ENCODE results near the gene PIGU.

Gene PIGU

GRCh38 chr20:34527016-34527415 is 149.9 kb downstream of the PIGU start:
- TF ChIP-seq, protein P1, sequence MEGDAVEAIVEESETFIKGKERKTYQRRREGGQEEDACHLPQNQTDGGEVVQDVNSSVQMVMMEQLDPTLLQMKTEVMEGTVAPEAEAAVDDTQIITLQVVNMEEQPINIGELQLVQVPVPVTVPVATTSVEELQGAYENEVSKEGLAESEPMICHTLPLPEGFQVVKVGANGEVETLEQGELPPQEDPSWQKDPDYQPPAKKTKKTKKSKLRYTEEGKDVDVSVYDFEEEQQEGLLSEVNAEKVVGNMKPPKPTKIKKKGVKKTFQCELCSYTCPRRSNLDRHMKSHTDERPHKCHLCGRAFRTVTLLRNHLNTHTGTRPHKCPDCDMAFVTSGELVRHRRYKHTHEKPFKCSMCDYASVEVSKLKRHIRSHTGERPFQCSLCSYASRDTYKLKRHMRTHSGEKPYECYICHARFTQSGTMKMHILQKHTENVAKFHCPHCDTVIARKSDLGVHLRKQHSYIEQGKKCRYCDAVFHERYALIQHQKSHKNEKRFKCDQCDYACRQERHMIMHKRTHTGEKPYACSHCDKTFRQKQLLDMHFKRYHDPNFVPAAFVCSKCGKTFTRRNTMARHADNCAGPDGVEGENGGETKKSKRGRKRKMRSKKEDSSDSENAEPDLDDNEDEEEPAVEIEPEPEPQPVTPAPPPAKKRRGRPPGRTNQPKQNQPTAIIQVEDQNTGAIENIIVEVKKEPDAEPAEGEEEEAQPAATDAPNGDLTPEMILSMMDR (IDR thresholded peaks at IDR 0.05) = no peak
- Mint-ChIP-seq H3K27ac (no peak overlapping the region), H3K27me3 (ENCODE audit: low read depth, poor library complexity) (no peaks in the 10 kb centered on the region), H3K4me1 (peaks cover 34% of the 10 kb centered on the region), H3K4me3 (no peak overlapping the region), H3K36me3 (ENCODE audit: low read depth) (peaks cover 58% of the 10 kb centered on the region), H3K9me3 (no peaks in the 10 kb centered on the region)
- no peak for DNase-seq

DNA sequence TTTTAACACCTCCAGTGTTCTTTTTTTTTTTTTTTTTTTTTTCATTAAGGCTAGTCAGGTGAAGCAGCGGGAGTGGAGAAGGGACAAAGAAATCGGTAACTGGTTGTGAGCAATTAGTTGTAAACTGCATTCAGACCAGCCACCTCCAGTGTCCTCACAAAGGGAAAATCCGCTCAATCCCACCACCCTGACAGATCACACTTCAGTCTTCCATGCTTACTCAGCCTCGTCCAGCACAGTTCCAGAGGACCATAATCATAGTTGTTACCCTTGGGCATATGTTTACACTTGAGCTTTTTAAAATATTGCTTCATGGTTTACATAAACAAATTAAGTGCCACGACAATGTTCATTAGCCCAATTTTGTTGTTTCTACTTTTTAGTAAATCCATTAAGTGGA is 150.4 kb downstream of the PIGU start:
- DNase-seq = no peak
- TF ChIP-seq, protein P1 (IDR thresholded peaks at IDR 0.05) = no peak
- no peak overlapping the region for H3K27ac Mint-ChIP-seq
- H3K4me1 Mint-ChIP-seq = peaks cover 33% of the 10 kb centered on the region
- no peak overlapping the region for H3K4me3 Mint-ChIP-seq
- H3K36me3 Mint-ChIP-seq (ENCODE audit: low read depth) = peaks cover 60% of the 10 kb centered on the region
- no peaks in the 10 kb centered on the region for H3K9me3 Mint-ChIP-seq
- no peaks in the 10 kb centered on the region for H3K27me3 Mint-ChIP-seq (ENCODE audit: low read depth, poor library complexity)

DNA sequence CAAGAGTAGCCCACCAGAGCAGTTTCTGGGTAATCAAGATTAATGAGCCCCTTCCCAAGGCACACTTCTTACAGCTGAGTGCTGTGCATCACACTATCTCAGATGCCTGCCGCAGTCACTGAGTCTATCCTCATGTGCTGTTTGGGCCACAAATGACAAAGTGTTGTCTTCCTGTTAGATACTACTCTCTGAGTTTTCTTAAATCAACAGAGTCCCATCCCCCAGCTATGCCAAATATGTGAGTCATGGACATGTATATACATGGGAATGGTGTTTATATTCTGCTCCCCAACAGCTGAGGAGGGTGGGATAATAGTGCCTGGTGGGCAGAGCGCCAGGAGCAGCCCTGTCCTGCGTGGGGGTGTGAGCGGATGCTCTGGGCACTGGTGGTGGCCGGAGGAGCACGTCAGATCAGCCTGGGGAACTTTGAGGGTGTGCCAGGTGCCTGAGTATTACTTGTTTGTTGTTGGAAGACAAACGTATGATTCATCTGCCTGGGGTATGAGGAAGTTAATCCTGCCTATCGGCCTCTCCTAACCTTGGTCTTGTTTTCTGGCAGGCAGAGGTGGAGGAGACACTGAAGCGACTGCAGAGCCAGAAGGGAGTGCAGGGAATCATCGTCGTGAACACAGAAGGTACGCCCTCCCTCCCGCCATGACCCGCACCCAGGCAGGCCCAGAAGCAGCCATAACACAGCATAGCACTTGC is 151.0 kb downstream of the PIGU start:
- Mint-ChIP-seq H3K9me3 (no peaks in the 10 kb centered on the region), H3K4me3 (no peak overlapping the region), H3K27ac (peak overlapping the region; percentile 85), H3K36me3 (ENCODE audit: low read depth) (peaks cover 58% of the 10 kb centered on the region), H3K4me1 (peaks cover 31% of the 10 kb centered on the region), H3K27me3 (ENCODE audit: low read depth, poor library complexity) (no peaks in the 10 kb centered on the region)
- TF ChIP-seq, protein P1 (IDR thresholded peaks at IDR 0.05) = no peak
- no peak for DNase-seq

DNA sequence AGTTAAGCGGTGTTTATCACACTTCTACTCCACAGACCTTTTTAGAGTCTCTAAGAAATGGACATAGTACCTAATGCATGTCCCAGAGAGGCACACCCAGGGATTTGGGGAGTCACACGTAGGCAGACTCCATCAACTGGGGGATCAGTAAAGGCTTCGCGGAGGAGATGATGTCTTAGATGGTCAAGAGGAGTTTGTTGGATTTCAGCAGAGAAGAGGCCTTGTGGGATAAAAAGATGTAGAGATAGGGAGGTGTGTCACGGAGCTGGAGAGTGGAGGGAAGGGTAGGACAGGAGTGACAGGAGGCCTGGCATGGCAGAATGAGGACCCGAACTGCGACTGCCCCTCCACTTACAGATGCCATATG is 151.6 kb downstream of the PIGU start:
- H3K9me3 Mint-ChIP-seq = no peaks in the 10 kb centered on the region
- peak overlapping the region; percentile 29 for H3K27ac Mint-ChIP-seq
- no peak overlapping the region for H3K4me3 Mint-ChIP-seq
- peaks cover 53% of the 10 kb centered on the region for H3K36me3 Mint-ChIP-seq (ENCODE audit: low read depth)
- TF ChIP-seq, protein P1 (IDR thresholded peaks at IDR 0.05) = no peak
- H3K27me3 Mint-ChIP-seq (ENCODE audit: low read depth, poor library complexity) = no peaks in the 10 kb centered on the region
- peaks cover 31% of the 10 kb centered on the region for H3K4me1 Mint-ChIP-seq
- no peak for DNase-seq

- no peaks in the 10 kb centered on the region for H3K9me3 Mint-ChIP-seq
- H3K27me3 Mint-ChIP-seq (ENCODE audit: low read depth, poor library complexity) = no peaks in the 10 kb centered on the region
- peaks cover 54% of the 10 kb centered on the region for H3K36me3 Mint-ChIP-seq (ENCODE audit: low read depth)
- peaks cover 31% of the 10 kb centered on the region for H3K4me1 Mint-ChIP-seq
- no peak for DNase-seq
- H3K4me3 Mint-ChIP-seq = no peak overlapping the region
- TF ChIP-seq, protein P1 (IDR thresholded peaks at IDR 0.05) = no peak
- no peak overlapping the region for H3K27ac Mint-ChIP-seq
Measured at GRCh38 chr20:34524426-34524825, 152.5 kb downstream of the PIGU start.
